Measurements from ENCODE around the gene THAP4.
"Not testable (repeated sequence)": the region's sequence is repeated elsewhere in the genome, so short reads cannot be mapped to it uniquely, and the experiment has no call there.

THAP4 gene

GRCh38 chr2:241666627-241667400 lies 29.9 kb upstream of the THAP4 start:
- no peak for DNase-seq (ENCODE audit: extremely low read depth in 1 of 2, low read depth in 1 of 2)

- DNase-seq (ENCODE audit: extremely low read depth in 1 of 2, low read depth in 1 of 2) = no peak
Observed at GRCh38 chr2:241665731-241666440, 28.9 kb upstream of the THAP4 start.

GRCh38 chr2:241662731-241663130 lies 25.8 kb upstream of the THAP4 start:
- not testable (repeated sequence) for DNase-seq (ENCODE audit: extremely low read depth in 1 of 2, low read depth in 1 of 2)

- DNase-seq (ENCODE audit: extremely low read depth in 1 of 2, low read depth in 1 of 2) = no peak
Observed at GRCh38 chr2:241660593-241661213, 23.7 kb upstream of the THAP4 start.

- DNase-seq (ENCODE audit: extremely low read depth in 1 of 2, low read depth in 1 of 2) = peak in 1 of 2 donors; percentile 5
Observed at GRCh38 chr2:241659150-241659739, 22.3 kb upstream of the THAP4 start.

- no peak for DNase-seq (ENCODE audit: extremely low read depth in 1 of 2, low read depth in 1 of 2)
Observed at GRCh38 chr2:241658296-241658695, 21.3 kb upstream of the THAP4 start.

GRCh38 chr2:241657786-241658254 lies 20.9 kb upstream of the THAP4 start:
- DNase-seq (ENCODE audit: extremely low read depth in 1 of 2, low read depth in 1 of 2) = no peak

GRCh38 chr2:241656190-241656741 lies 19.3 kb upstream of the THAP4 start:
- no peak for DNase-seq (ENCODE audit: extremely low read depth in 1 of 2, low read depth in 1 of 2)

- no peak for DNase-seq (ENCODE audit: extremely low read depth in 1 of 2, low read depth in 1 of 2)
Observed at GRCh38 chr2:241655516-241656189, 18.7 kb upstream of the THAP4 start.

GRCh38 chr2:241654551-241654950 lies 17.6 kb upstream of the THAP4 start:
- no peak for DNase-seq (ENCODE audit: extremely low read depth in 1 of 2, low read depth in 1 of 2)

- DNase-seq (ENCODE audit: extremely low read depth in 1 of 2, low read depth in 1 of 2) = no peak
Observed at GRCh38 chr2:241653210-241653750, 16.3 kb upstream of the THAP4 start.

GRCh38 chr2:241652722-241653121 lies 15.8 kb upstream of the THAP4 start:
- no peak for DNase-seq (ENCODE audit: extremely low read depth in 1 of 2, low read depth in 1 of 2)

GRCh38 chr2:241652142-241652541 lies 15.2 kb upstream of the THAP4 start:
- DNase-seq (ENCODE audit: extremely low read depth in 1 of 2, low read depth in 1 of 2) = no peak

GRCh38 chr2:241649927-241650326 lies 13.0 kb upstream of the THAP4 start:
- DNase-seq (ENCODE audit: extremely low read depth in 1 of 2, low read depth in 1 of 2) = no peak

GRCh38 chr2:241649404-241649803 lies 12.4 kb upstream of the THAP4 start:
- DNase-seq (ENCODE audit: extremely low read depth in 1 of 2, low read depth in 1 of 2) = no peak

- no peak for DNase-seq (ENCODE audit: extremely low read depth in 1 of 2, low read depth in 1 of 2)
Observed at GRCh38 chr2:241648453-241648852, 11.5 kb upstream of the THAP4 start.

- DNase-seq (ENCODE audit: extremely low read depth in 1 of 2, low read depth in 1 of 2) = no peak
Observed at GRCh38 chr2:241645915-241646645, 9.1 kb upstream of the THAP4 start.

GRCh38 chr2:241645056-241645914 lies 8.3 kb upstream of the THAP4 start:
- no peak for DNase-seq (ENCODE audit: extremely low read depth in 1 of 2, low read depth in 1 of 2)

- no peak for DNase-seq (ENCODE audit: extremely low read depth in 1 of 2, low read depth in 1 of 2)
Observed at GRCh38 chr2:241641631-241642030, 4.7 kb upstream of the THAP4 start.

Measured in activated CD8-positive, alpha-beta memory T cell treated with anti-CD3 and anti-CD28 coated beads for 1 hour (primary cell).